Loucy (cell line): ENCODE results near the gene UMODL1.

Experiments used
- H2AFZ ChIP-seq: fragments of 200-600 bp; sonication (generic); 2 replicates; pipeline ENCODE4 v1.6.0; 2016; ENCODE audit warnings: antibody characterized with exemption, mild to moderate bottlenecking, low read length, moderate library complexity
- H3F3A ChIP-seq: fragments of 200-600 bp; 2 replicates; pipeline ENCODE4 v1.6.0; 2016; ENCODE audit warnings: antibody characterized with exemption, low read depth, mild to moderate bottlenecking
- H3K27me3 ChIP-seq: fragments of 200-600 bp; sonication (generic); 2 replicates; pipeline ENCODE4 v1.6.1; 2014; ENCODE audit warnings: low read length, mild to moderate bottlenecking; ENCODE audit not compliant: insufficient read depth, poor library complexity, severe bottlenecking
- H3K36me3 ChIP-seq: fragments of 200-600 bp; sonication (generic); 2 replicates; pipeline ENCODE4 v1.6.1; 2016; ENCODE audit warnings: low read length; ENCODE audit not compliant: insufficient read depth
- H3K4me1 ChIP-seq: fragments of 200-600 bp; sonication (generic); 2 replicates; pipeline ENCODE4 v1.5.1; 2014; ENCODE audit warnings: low read length, mild to moderate bottlenecking; ENCODE audit not compliant: insufficient read depth, poor library complexity, severe bottlenecking
- H3K4me2 ChIP-seq: fragments of 200-600 bp; sonication (generic); 2 replicates; pipeline ENCODE4 v1.6.0; 2014; ENCODE audit warnings: antibody characterized with exemption, low read length, low read depth, mild to moderate bottlenecking; ENCODE audit not compliant: poor library complexity, severe bottlenecking
- H3K4me3 ChIP-seq: fragments of 200-600 bp; sonication (generic); 2 replicates; pipeline ENCODE4 v1.5.1; 2014; ENCODE audit warnings: low read length, mild to moderate bottlenecking, mixed read lengths; ENCODE audit not compliant: poor library complexity, severe bottlenecking
- H3K79me2 ChIP-seq: fragments of 200-600 bp; sonication (generic); 2 replicates; pipeline ENCODE4 v1.6.1; 2014; ENCODE audit warnings: low read length; ENCODE audit not compliant: insufficient read depth
- H3K9ac ChIP-seq: fragments of 200-600 bp; sonication (generic); 2 replicates; pipeline ENCODE4 v1.6.0; 2014; ENCODE audit warnings: mild to moderate bottlenecking, low read depth, low read length, moderate library complexity; ENCODE audit not compliant: poor library complexity, severe bottlenecking
- H3K9me2 ChIP-seq: fragments of 200-600 bp; sonication (generic); replicated peaks from 2 replicates; pipeline ENCODE4 v1.6.1; 2016; ENCODE audit warnings: low read depth, low read length, mixed read lengths
- H3K9me3 ChIP-seq: fragments of 200-600 bp; sonication (generic); 2 replicates; pipeline ENCODE4 v1.6.1; 2014; ENCODE audit warnings: mild to moderate bottlenecking, antibody characterized with exemption, low read length, low read depth; ENCODE audit not compliant: insufficient read depth
- H4K20me1 ChIP-seq: fragments of 200-600 bp; sonication (generic); 2 replicates; pipeline ENCODE4 v1.6.0; 2014; ENCODE audit warnings: antibody characterized with exemption, low read length, mild to moderate bottlenecking; ENCODE audit not compliant: insufficient read depth, poor library complexity, severe bottlenecking
- CTCF ChIP-seq: fragments of 200-600 bp; sonication (generic); conservative IDR thresholded peaks from 2 replicates; pipeline ENCODE4 v1.5.1; 2014; ENCODE audit warnings: mild to moderate bottlenecking, antibody characterized with exemption, low read length
- EZH2phosphoT487 ChIP-seq: fragments of 200-600 bp; IDR thresholded peaks from 2 replicates; pipeline ENCODE4 v1.6.1; 2018; ENCODE audit warnings: antibody characterized with exemption, mild to moderate bottlenecking, moderate library complexity, borderline replicate concordance

The UMODL1 gene

GRCh38 chr21:42165901-42166300, 94.8 kb downstream of the UMODL1 start:
- TF ChIP-seq EZH2phosphoT487 (no peak), CTCF (no peak)
- Histone ChIP-seq H3K4me1 (peaks cover 35% of the 10 kb centered on the region), H3K4me2 (no peak overlapping the region), H3K9me2 (no peaks in the 10 kb centered on the region), H3F3A (peaks cover 7% of the 10 kb centered on the region; the same call in 1 of the 2 replicates), H3K27me3 (no peaks in the 10 kb centered on the region), H2AFZ (no peak overlapping the region), H4K20me1 (no peaks in the 10 kb centered on the region), H3K79me2 (no peaks in the 10 kb centered on the region), H3K9ac (no peak overlapping the region), H3K4me3 (no peak overlapping the region), H3K36me3 (no peaks in the 10 kb centered on the region), H3K9me3 (no peaks in the 10 kb centered on the region)

GRCh38 chr21:42169758-42170157, 98.6 kb downstream of the UMODL1 start:
- Histone ChIP-seq H3K27me3 (no peaks in the 10 kb centered on the region), H3K4me3 (no peak overlapping the region), H3K9me2 (no peaks in the 10 kb centered on the region), H3K9ac (no peak overlapping the region), H3K36me3 (no peaks in the 10 kb centered on the region), H3K79me2 (no peaks in the 10 kb centered on the region), H3K4me1 (peaks cover 17% of the 10 kb centered on the region), H3F3A (no peaks in the 10 kb centered on the region), H2AFZ (no peak overlapping the region), H3K9me3 (no peaks in the 10 kb centered on the region), H3K4me2 (no peak overlapping the region), H4K20me1 (no peaks in the 10 kb centered on the region)
- TF ChIP-seq EZH2phosphoT487, result no peak
- no peak for TF ChIP-seq CTCF

- no peaks in the 10 kb centered on the region for H3K36me3 ChIP-seq
- no peaks in the 10 kb centered on the region for H4K20me1 ChIP-seq
- no peak overlapping the region for H3K4me3 ChIP-seq
- H3K79me2 ChIP-seq, result no peaks in the 10 kb centered on the region
- no peaks in the 10 kb centered on the region for H3F3A ChIP-seq
- TF ChIP-seq EZH2phosphoT487 (no peak), CTCF (no peak)
- H2AFZ ChIP-seq, result peak overlapping the region; percentile 30; the same call in 1 of the 2 replicates
- no peaks in the 10 kb centered on the region for H3K9me2 ChIP-seq
- no peaks in the 10 kb centered on the region for H3K9me3 ChIP-seq
- H3K4me2 ChIP-seq, result no peak overlapping the region
- no peak overlapping the region for H3K9ac ChIP-seq
- peaks cover 13% of the 10 kb centered on the region for H3K4me1 ChIP-seq
- no peaks in the 10 kb centered on the region for H3K27me3 ChIP-seq
These were observed 100.3 kb downstream of the UMODL1 start for GRCh38 chr21:42171091-42172053.
